PC-3 (cell line): ENCODE measurements around the gene FOXRED2. TPM values are rescaled to one million over a fixed set of nuclear protein-coding genes. Genes with fewer than 3 reads are reported as not detected.

Source experiments
- ATAC-seq: fragments of 200-7000 bp; cut with Tn5 transposase; 2 replicates; pipeline ENCODE4 v1.9.1; 2020; ENCODE audit warnings: mild to moderate bottlenecking, moderate library complexity
- BruUV-seq: library from RNA; stranded (reverse); fragments of 400-500 nt; replicated peaks from 2 replicates; lab custom pipeline; 2021; lab: Mats Ljungman, UMichigan
- CTCF ChIA-PET: fragments of 300-600 bp; sonication (Branson Sonifier 250); formaldehyde crosslinking; loops from one replicate; lab custom pipeline; 2022; ENCODE audit warnings: antibody characterized with exemption; lab: Charles Lee
- POLR2A ChIA-PET: fragments of 300-600 bp; sonication (Branson Sonifier 250); formaldehyde crosslinking; loops from one replicate; lab custom pipeline; 2022; ENCODE audit warnings: antibody characterized with exemption; ENCODE audit not compliant: unreplicated experiment; lab: Charles Lee
- DNase-seq: peaks from one replicate; pipeline ENCODE4 v3.0.0-alpha.2; 2015
- H2AFZ ChIP-seq: fragments of 300-600 bp; sonication (generic); 2 replicates; pipeline ENCODE4 v1.6.0; 2016; ENCODE audit warnings: antibody characterized with exemption, low read length
- H3F3A ChIP-seq: fragments of 300-600 bp; sonication (generic); one replicate; pipeline ENCODE4 v1.6.0; 2017; ENCODE audit warnings: antibody characterized with exemption, low read length, control low read depth, mild to moderate bottlenecking; ENCODE audit not compliant: unreplicated experiment
- H3K27ac ChIP-seq: fragments of 300-600 bp; sonication (generic); 2 replicates; pipeline ENCODE4 v1.5.1; 2016; ENCODE audit warnings: mild to moderate bottlenecking, low read length
- H3K27me3 ChIP-seq: fragments of 300-600 bp; sonication (generic); 2 replicates; pipeline ENCODE4 v1.6.1; 2016; ENCODE audit warnings: low read length, mixed read lengths
- H3K36me3 ChIP-seq: fragments of 300-600 bp; sonication (generic); 2 replicates; pipeline ENCODE4 v1.6.1; 2016; ENCODE audit warnings: low read depth, mixed run types, low read length, mixed read lengths
- H3K4me1 ChIP-seq: fragments of 300-600 bp; sonication (generic); 2 replicates; pipeline ENCODE4 v1.5.1; 2016; ENCODE audit warnings: low read length; ENCODE audit not compliant: insufficient read depth
- H3K4me2 ChIP-seq: fragments of 300-600 bp; sonication (generic); 2 replicates; pipeline ENCODE4 v1.6.0; 2016; ENCODE audit warnings: low read length
- H3K4me3 ChIP-seq: fragments of 300-600 bp; sonication (generic); 2 replicates; pipeline ENCODE4 v1.5.1; 2016; ENCODE audit warnings: mild to moderate bottlenecking, low read length, mixed read lengths
- H3K79me2 ChIP-seq: fragments of 300-600 bp; sonication (generic); 2 replicates; pipeline ENCODE4 v1.6.1; 2017; ENCODE audit warnings: low read length, mixed read lengths
- H3K9ac ChIP-seq: fragments of 300-600 bp; sonication (generic); 2 replicates; pipeline ENCODE4 v1.6.0; 2016; ENCODE audit warnings: mild to moderate bottlenecking, low read length
- H3K9me2 ChIP-seq: fragments of 300-600 bp; sonication (generic); replicated peaks from 2 replicates; pipeline ENCODE4 v1.6.1; 2016; ENCODE audit warnings: mixed run types, low read length, mixed read lengths
- H3K9me3 ChIP-seq: fragments of 300-600 bp; sonication (generic); 2 replicates; pipeline ENCODE4 v1.6.1; 2016; ENCODE audit warnings: low read length, mixed read lengths
- H4K20me1 ChIP-seq: fragments of 300-600 bp; sonication (generic); 2 replicates; pipeline ENCODE4 v1.6.1; 2016; ENCODE audit warnings: low read length, mixed read lengths
- CTCF ChIP-seq: fragments of 300-600 bp; sonication (generic); conservative IDR thresholded peaks from 2 replicates; pipeline ENCODE4 v1.5.1; 2017; ENCODE audit warnings: antibody characterized with exemption, low read depth, mild to moderate bottlenecking, low read length
- EZH2 ChIP-seq: fragments of 300-600 bp; sonication (generic); IDR thresholded peaks from one replicate; pipeline ENCODE4 v1.6.1; 2017; ENCODE audit warnings: antibody characterized with exemption, mild to moderate bottlenecking, low read length; ENCODE audit not compliant: unreplicated experiment
- EZH2phosphoT487 ChIP-seq: fragments of 300-600 bp; sonication (generic); IDR thresholded peaks from 2 replicates; pipeline ENCODE4 v1.6.1; 2018; ENCODE audit warnings: mild to moderate bottlenecking, antibody characterized with exemption, low read length, borderline replicate concordance
- intact Hi-C: fragments of 100-400 bp; cut with micrococcal nuclease; formaldehyde crosslinking; loops from 2 replicates; pipeline ENCODE4 v1.9.0; 2023
- total RNA-seq: library from RNA; depleted of rRNA; stranded (reverse); fragments of >200 nt; gene quantifications from 2 replicates; pipeline ENCODE4 v1.2.3, GENCODE V29; 2014

The FOXRED2 gene
- total RNA-seq, 1 experiment from 2014 or later: 5.5 TPM

DNA sequence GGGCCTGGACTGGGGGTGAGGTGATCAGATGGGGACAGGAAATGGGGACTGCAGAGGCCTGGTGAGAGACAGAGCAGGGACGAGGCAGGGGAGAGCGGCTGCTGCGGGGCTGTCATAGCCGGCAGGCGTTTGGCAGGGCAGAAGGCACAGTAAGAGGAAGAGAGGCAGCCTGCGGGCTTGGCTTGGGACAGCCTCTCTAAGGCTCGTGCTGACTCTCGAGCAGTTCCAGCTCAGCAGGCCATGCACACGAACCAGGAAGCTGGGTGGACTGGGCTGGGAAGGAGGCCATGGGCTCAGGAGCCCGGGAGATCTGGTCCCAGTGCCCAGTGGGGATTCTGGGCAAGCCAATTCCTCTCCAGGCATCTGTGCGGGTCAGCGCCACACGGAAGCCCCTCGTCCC, 41.8 kb upstream of the FOXRED2 start:
- Histone ChIP-seq H3K27ac (no peak overlapping the region), H3K4me3 (no peak overlapping the region), H4K20me1 (no peaks in the 10 kb centered on the region), H3K79me2 (no peaks in the 10 kb centered on the region), H2AFZ (no peak overlapping the region), H3K9ac (no peak overlapping the region), H3F3A (no peaks in the 10 kb centered on the region), H3K36me3 (no peaks in the 10 kb centered on the region), H3K9me2 (no peaks in the 10 kb centered on the region), H3K27me3 (no peaks in the 10 kb centered on the region), H3K4me1 (peaks cover 20% of the 10 kb centered on the region), H3K4me2 (no peak overlapping the region), H3K9me3 (no peaks in the 10 kb centered on the region)
- no peak for TF ChIP-seq EZH2phosphoT487
- TF ChIP-seq CTCF: no peak
- TF ChIP-seq EZH2: no peak
- ChIA-PET CTCF (interaction anchor here (0.6 kb wide), 1 partner anchor 92 kb away, joined by 6 read pairs; no protein-coding TSS in a partner anchor), POLR2A (no interaction called here)
- intact Hi-C loops: loop anchor here (10.0 kb wide), 1 partner anchor 116 kb away; no protein-coding TSS in a partner anchor
- ATAC-seq (no peak), DNase-seq (no peak)
- BruUV-seq: no TSS peak

DNA sequence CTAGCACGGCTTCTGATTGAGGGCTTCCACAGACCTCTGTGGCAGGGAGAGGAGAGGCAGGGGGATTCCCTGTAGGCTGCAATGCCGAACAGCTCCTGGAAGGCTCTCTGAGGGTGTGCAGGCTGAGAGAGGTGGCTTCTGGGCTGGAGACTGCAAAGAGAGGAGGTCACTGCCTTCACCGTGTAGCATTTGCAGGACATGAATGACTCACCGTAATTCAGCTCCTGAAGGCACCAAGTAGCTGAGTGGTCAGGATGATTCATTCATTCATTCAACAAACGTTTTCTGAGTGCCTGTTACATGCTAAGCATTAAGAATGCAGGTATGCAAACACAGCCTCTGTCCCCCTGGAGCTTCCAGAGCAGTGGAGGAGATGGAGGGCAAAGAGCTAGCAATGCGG, 40.1 kb upstream of the FOXRED2 start:
- H3K9me2 ChIP-seq: no peaks in the 10 kb centered on the region
- intact Hi-C loops: loop anchor here (1.0 to 10.0 kb wide), 4 partner anchors 118 to 432 kb away; no protein-coding TSS in a partner anchor
- BruUV-seq: no TSS peak
- peak overlapping the region; percentile 48 for H3K4me3 ChIP-seq
- no peaks in the 10 kb centered on the region for H3K36me3 ChIP-seq
- ChIA-PET CTCF (interaction anchor here (0.6 to 1.3 kb wide), 6 partner anchors 209 to 313 kb away, joined by 3 to 12 read pairs (median 4); partner anchors contain the start of gene IFT27), POLR2A (interaction anchor here (0.6 to 0.7 kb wide), 2 partner anchors 39 to 227 kb away, joined by 4 to 6 read pairs; no protein-coding TSS in a partner anchor)
- TF ChIP-seq EZH2phosphoT487 (no peak), CTCF (no peak), EZH2 (no peak)
- H3K4me2 ChIP-seq: peak overlapping the region; percentile 76
- H2AFZ ChIP-seq: peak overlapping the region; percentile 37; the same call in 1 of the 2 replicates
- peaks cover 29% of the 10 kb centered on the region for H3K4me1 ChIP-seq
- DNase-seq (peak; percentile 93), ATAC-seq (peak; percentile 93)
- 0 out of 2 replicates have a peak overlapping the region, but pooled peaks have one; percentile 13 for H3K9ac ChIP-seq
- H3K79me2 ChIP-seq: no peaks in the 10 kb centered on the region
- no peaks in the 10 kb centered on the region for H4K20me1 ChIP-seq
- no peaks in the 10 kb centered on the region for H3K27me3 ChIP-seq
- H3K9me3 ChIP-seq: no peaks in the 10 kb centered on the region
- H3K27ac ChIP-seq: peak overlapping the region; percentile 71
- no peaks in the 10 kb centered on the region for H3F3A ChIP-seq
